A549 (cell line): Measurements from ENCODE around the gene SDC4.

Experiments
- BHLHE40 ChIP-seq: IDR thresholded peaks from 2 replicates; pipeline ENCODE4 v1.6.1; 2012; ENCODE audit warnings: low read depth, low read length, inconsistent platforms
- FOSL2 ChIP-seq, 2 experiments: fragments of 450-650 bp in 1 of 2; fragments of >200 bp in 1 of 2; sonication (Bioruptor Twin) in 1 of 2; formaldehyde crosslinking; IDR thresholded peaks; 2 replicates each; pipeline versions ENCODE4 v1.5.0 to v1.6.1; 2016 to 2020; ENCODE audit warnings: mild to moderate bottlenecking in 1 of 2, moderate library complexity in 1 of 2
- JUN ChIP-seq, 2 experiments: fragments of >200 bp; sonication (Bioruptor Twin); formaldehyde crosslinking; IDR thresholded peaks; 2 replicates in 1 of 2; 3 replicates in 1 of 2; pipeline ENCODE4 v1.6.1; 2016 to 2017
- POLR2A ChIP-seq: IDR thresholded peaks from 2 replicates; pipeline ENCODE4 v1.6.1; 2012; ENCODE audit warnings: mild to moderate bottlenecking, low read length
- TF ChIP-seq, protein P1 (sequence below): fragments of 200-600 bp; sonication (generic); IDR thresholded peaks from 2 replicates; pipeline ENCODE4 v1.6.1; 2016; ENCODE audit warnings: antibody characterized with exemption, mild to moderate bottlenecking, moderate library complexity
- TF ChIP-seq, protein P2 (sequence below): fragments of >200 bp; sonication (Bioruptor Twin); formaldehyde crosslinking; IDR thresholded peaks from 3 replicates; pipeline ENCODE4 v1.5.1; 2016

DNA sequence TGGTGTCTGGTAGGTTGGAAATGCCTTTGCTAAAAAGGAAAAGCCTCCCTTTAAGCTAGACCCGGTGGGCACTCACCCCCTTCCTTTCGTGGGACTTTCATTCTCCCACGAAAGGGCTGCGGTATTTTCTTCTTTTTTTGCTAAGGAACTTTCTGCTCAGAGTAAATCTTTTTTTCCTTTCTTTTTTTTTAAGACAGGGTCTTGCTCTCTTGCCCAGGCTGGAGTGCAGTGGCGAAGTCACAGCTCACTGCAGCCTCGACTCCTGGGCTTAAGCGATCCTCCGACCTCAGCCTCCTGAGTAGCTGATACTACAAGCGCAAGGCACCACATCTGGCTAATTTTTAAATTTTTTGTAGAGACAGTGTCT is 25.9 kb upstream of the SDC4 start:
- no peak for TF ChIP-seq JUN (IDR thresholded peaks at IDR 0.05)
- TF ChIP-seq, protein P1, sequence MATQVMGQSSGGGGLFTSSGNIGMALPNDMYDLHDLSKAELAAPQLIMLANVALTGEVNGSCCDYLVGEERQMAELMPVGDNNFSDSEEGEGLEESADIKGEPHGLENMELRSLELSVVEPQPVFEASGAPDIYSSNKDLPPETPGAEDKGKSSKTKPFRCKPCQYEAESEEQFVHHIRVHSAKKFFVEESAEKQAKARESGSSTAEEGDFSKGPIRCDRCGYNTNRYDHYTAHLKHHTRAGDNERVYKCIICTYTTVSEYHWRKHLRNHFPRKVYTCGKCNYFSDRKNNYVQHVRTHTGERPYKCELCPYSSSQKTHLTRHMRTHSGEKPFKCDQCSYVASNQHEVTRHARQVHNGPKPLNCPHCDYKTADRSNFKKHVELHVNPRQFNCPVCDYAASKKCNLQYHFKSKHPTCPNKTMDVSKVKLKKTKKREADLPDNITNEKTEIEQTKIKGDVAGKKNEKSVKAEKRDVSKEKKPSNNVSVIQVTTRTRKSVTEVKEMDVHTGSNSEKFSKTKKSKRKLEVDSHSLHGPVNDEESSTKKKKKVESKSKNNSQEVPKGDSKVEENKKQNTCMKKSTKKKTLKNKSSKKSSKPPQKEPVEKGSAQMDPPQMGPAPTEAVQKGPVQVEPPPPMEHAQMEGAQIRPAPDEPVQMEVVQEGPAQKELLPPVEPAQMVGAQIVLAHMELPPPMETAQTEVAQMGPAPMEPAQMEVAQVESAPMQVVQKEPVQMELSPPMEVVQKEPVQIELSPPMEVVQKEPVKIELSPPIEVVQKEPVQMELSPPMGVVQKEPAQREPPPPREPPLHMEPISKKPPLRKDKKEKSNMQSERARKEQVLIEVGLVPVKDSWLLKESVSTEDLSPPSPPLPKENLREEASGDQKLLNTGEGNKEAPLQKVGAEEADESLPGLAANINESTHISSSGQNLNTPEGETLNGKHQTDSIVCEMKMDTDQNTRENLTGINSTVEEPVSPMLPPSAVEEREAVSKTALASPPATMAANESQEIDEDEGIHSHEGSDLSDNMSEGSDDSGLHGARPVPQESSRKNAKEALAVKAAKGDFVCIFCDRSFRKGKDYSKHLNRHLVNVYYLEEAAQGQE: no peak
- TF ChIP-seq BHLHE40: no peak
- TF ChIP-seq, protein P2, sequence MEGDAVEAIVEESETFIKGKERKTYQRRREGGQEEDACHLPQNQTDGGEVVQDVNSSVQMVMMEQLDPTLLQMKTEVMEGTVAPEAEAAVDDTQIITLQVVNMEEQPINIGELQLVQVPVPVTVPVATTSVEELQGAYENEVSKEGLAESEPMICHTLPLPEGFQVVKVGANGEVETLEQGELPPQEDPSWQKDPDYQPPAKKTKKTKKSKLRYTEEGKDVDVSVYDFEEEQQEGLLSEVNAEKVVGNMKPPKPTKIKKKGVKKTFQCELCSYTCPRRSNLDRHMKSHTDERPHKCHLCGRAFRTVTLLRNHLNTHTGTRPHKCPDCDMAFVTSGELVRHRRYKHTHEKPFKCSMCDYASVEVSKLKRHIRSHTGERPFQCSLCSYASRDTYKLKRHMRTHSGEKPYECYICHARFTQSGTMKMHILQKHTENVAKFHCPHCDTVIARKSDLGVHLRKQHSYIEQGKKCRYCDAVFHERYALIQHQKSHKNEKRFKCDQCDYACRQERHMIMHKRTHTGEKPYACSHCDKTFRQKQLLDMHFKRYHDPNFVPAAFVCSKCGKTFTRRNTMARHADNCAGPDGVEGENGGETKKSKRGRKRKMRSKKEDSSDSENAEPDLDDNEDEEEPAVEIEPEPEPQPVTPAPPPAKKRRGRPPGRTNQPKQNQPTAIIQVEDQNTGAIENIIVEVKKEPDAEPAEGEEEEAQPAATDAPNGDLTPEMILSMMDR: no peak
- TF ChIP-seq POLR2A: no peak
- TF ChIP-seq FOSL2 (IDR thresholded peaks at IDR 0.05): no peak
- no peak for TF ChIP-seq FOSL2 (CRISPR knock-in tag; IDR thresholded peaks at IDR 0.05)
